OCI-LY3 (cell line): ENCODE measurements around the gene NKAIN2.

Experiments used
- H2AFZ ChIP-seq: fragments of 200-600, 300-600 bp; shearing (Covaris generic); 2 replicates; pipeline ENCODE4 v1.6.0; 2014; ENCODE audit warnings: antibody characterized with exemption, low read depth, low read length
- H3K27ac ChIP-seq: fragments of 200-600, 300-600 bp; sonication (generic); 2 replicates; pipeline ENCODE4 v1.5.1; 2014; ENCODE audit warnings: mild to moderate bottlenecking, low read length, moderate library complexity, mixed read lengths
- H3K27me3 ChIP-seq: fragments of 200-600, 300-600 bp; sonication (generic); 2 replicates; pipeline ENCODE4 v1.6.1; 2014; ENCODE audit warnings: low read depth, low read length, mixed read lengths
- H3K36me3 ChIP-seq: fragments of 200-600, 300-600 bp; sonication (generic); replicated peaks from 2 replicates; pipeline ENCODE3; 2014; ENCODE audit warnings: low read depth, low read length, mixed read lengths
- H3K4me1 ChIP-seq: fragments of 300-600, 200-600 bp; sonication (generic); 2 replicates; pipeline ENCODE4 v1.6.1; 2014; ENCODE audit warnings: low read length, mixed read lengths
- H3K4me2 ChIP-seq: fragments of 200-600, 300-600 bp; sonication (generic); 2 replicates; pipeline ENCODE4 v1.6.1; 2014; ENCODE audit warnings: low read length, mixed read lengths
- H3K4me3 ChIP-seq: fragments of 300-600, 200-600 bp; sonication (generic); 2 replicates; pipeline ENCODE4 v1.5.1; 2014; ENCODE audit warnings: antibody characterized with exemption, mild to moderate bottlenecking, low read length, moderate library complexity
- H3K79me2 ChIP-seq: fragments of 300-600, 200-600 bp; shearing (Covaris generic); 2 replicates; pipeline ENCODE4 v1.6.1; 2014; ENCODE audit warnings: mild to moderate bottlenecking, low read length, mixed read lengths
- H3K9ac ChIP-seq: fragments of 300-600, 200-600 bp; shearing (Covaris generic); 2 replicates; pipeline ENCODE4 v1.6.0; 2014; ENCODE audit warnings: mild to moderate bottlenecking, low read length, moderate library complexity
- H3K9me3 ChIP-seq: fragments of 200-600, 300-600 bp; shearing (Covaris generic); 2 replicates; pipeline ENCODE4 v1.6.1; 2014; ENCODE audit warnings: low read length, mixed read lengths; ENCODE audit not compliant: insufficient read depth
- H4K20me1 ChIP-seq: fragments of 200-600, 300-600 bp; sonication (generic); 2 replicates; pipeline ENCODE4 v1.6.1; 2016; ENCODE audit warnings: low read length, mixed read lengths; ENCODE audit not compliant: insufficient read depth
- CTCF ChIP-seq: fragments of 200-600, 300-600 bp; sonication (generic); IDR thresholded peaks from 2 replicates; pipeline ENCODE4 v1.5.1; 2014; ENCODE audit warnings: antibody characterized with exemption, low read length, low read depth
- EZH2phosphoT487 ChIP-seq: fragments of 200-600 bp; shearing (Covaris generic); IDR thresholded peaks from 2 replicates; pipeline ENCODE4 v1.6.1; 2018; ENCODE audit warnings: antibody characterized with exemption, mixed run types, low read depth

NKAIN2 gene

GRCh38 chr6:124775121-124775520 lies 971.5 kb downstream of the NKAIN2 start:
- H4K20me1 ChIP-seq: no peaks in the 10 kb centered on the region
- H3K4me3 ChIP-seq: no peak overlapping the region
- H3K79me2 ChIP-seq: no peaks in the 10 kb centered on the region
- H3K4me2 ChIP-seq: no peak overlapping the region
- H2AFZ ChIP-seq: no peak overlapping the region
- H3K27me3 ChIP-seq: no peaks in the 10 kb centered on the region
- H3K27ac ChIP-seq: no peak overlapping the region
- no peaks in the 10 kb centered on the region for H3K36me3 ChIP-seq
- TF ChIP-seq CTCF: no peak
- TF ChIP-seq EZH2phosphoT487: no peak
- H3K4me1 ChIP-seq: no peaks in the 10 kb centered on the region
- no peaks in the 10 kb centered on the region for H3K9me3 ChIP-seq
- H3K9ac ChIP-seq: no peak overlapping the region

GRCh38 chr6:124777863-124778262 lies 974.2 kb downstream of the NKAIN2 start:
- TF ChIP-seq CTCF (no peak), EZH2phosphoT487 (no peak)
- Histone ChIP-seq H3K4me2 (no peak overlapping the region), H3K4me1 (no peaks in the 10 kb centered on the region), H3K9ac (no peak overlapping the region), H3K9me3 (no peaks in the 10 kb centered on the region), H3K36me3 (no peaks in the 10 kb centered on the region), H3K27ac (no peak overlapping the region), H3K27me3 (no peaks in the 10 kb centered on the region), H2AFZ (no peak overlapping the region), H4K20me1 (no peaks in the 10 kb centered on the region), H3K79me2 (no peaks in the 10 kb centered on the region), H3K4me3 (no peak overlapping the region)

DNA sequence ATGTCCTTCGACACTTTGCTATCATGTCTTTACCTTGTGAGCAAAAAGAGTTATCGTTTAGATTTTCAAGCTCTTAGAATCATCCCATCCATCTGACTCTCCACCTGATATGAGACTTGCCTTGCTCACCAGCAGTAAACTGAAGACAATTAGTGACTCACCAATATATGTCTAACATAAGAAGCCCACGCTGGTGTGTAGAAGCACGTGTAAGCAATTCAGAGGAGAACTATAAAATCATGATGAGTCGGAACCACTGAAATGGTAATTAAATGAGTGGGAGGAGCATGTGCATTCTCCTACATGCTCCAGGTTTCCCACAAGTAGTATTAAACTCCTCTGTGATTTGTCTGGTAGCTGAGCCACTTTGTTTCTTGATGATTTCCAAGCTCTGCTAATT lies 977.0 kb downstream of the NKAIN2 start:
- no peaks in the 10 kb centered on the region for H3K27me3 ChIP-seq
- H3K4me1 ChIP-seq: no peaks in the 10 kb centered on the region

DNA sequence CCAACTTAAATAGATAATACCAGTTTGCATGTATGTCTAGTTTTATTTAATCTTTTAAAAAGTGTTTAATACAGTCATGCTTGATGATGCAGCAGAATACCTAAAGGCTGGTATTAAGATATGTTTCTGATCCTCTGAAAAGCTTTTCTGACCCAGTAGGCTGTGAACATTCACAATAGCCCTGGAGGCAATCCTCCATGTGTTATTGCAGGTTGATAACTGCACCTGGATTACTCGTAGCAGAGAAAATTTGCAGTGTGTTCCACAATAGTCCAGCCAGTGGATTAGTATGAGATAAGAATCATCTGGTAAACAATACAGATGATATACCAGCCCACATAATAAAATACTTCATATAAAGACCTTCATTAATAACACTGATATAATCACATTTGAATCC lies 979.7 kb downstream of the NKAIN2 start:
- Histone ChIP-seq H3K9me3 (no peaks in the 10 kb centered on the region), H3K4me3 (no peak overlapping the region), H3K27me3 (no peaks in the 10 kb centered on the region), H3K27ac (no peak overlapping the region), H2AFZ (no peak overlapping the region), H3K4me1 (no peaks in the 10 kb centered on the region), H3K9ac (no peak overlapping the region), H3K36me3 (no peaks in the 10 kb centered on the region), H3K4me2 (no peak overlapping the region), H4K20me1 (no peaks in the 10 kb centered on the region), H3K79me2 (no peaks in the 10 kb centered on the region)
- TF ChIP-seq EZH2phosphoT487: no peak

More for the DNA sequence above, 977.0 kb downstream of the NKAIN2 start:
- Histone ChIP-seq H3K36me3 (no peaks in the 10 kb centered on the region), H3K9ac (no peak overlapping the region), H3K4me3 (no peak overlapping the region), H3K79me2 (no peaks in the 10 kb centered on the region), H3K4me2 (no peak overlapping the region), H2AFZ (no peak overlapping the region), H4K20me1 (no peaks in the 10 kb centered on the region), H3K27ac (no peak overlapping the region), H3K9me3 (no peaks in the 10 kb centered on the region)
- no peak for TF ChIP-seq EZH2phosphoT487
- TF ChIP-seq CTCF: no peak

DNA sequence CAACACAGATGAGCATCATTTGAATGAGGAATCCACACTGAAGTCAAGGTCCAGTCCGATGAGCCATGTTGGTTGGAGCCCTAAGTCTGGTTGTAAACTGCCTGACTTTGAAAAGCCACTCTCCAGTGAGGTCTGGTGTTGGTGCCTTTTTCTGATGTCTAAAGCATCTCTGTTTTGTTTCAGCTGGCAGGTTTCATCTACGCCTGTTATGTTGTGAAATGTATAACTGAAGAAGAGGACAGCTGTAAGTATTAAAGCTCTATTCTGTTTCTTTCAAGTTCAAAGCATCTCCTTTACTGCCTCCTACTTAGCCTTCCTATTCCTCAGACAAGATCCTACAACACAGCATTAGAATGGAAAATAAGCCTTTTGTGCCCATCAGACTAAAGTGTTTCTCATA lies 987.5 kb downstream of the NKAIN2 start:
- no peaks in the 10 kb centered on the region for H3K36me3 ChIP-seq
- no peaks in the 10 kb centered on the region for H3K4me1 ChIP-seq
- no peaks in the 10 kb centered on the region for H4K20me1 ChIP-seq
- H2AFZ ChIP-seq: no peak overlapping the region
- H3K27ac ChIP-seq: no peak overlapping the region
- H3K9me3 ChIP-seq: no peaks in the 10 kb centered on the region
- TF ChIP-seq CTCF (no peak), EZH2phosphoT487 (no peak)
- H3K4me2 ChIP-seq: no peak overlapping the region
- H3K79me2 ChIP-seq: no peaks in the 10 kb centered on the region
- H3K27me3 ChIP-seq: no peaks in the 10 kb centered on the region
- no peak overlapping the region for H3K4me3 ChIP-seq
- no peak overlapping the region for H3K9ac ChIP-seq
